Nephron progenitor cell (in vitro differentiated cells): ENCODE measurements around the gene NINJ1.

Experiments
- DNase-seq: peaks from one replicate; pipeline ENCODE4 v3.0.0; 2021
- H3K27ac Mint-ChIP-seq: 2 replicates; pipeline ENCODE4 v1.8.0; 2021; ENCODE audit warnings: mild to moderate bottlenecking, moderate library complexity, mixed read lengths
- H3K27me3 Mint-ChIP-seq: 2 replicates; pipeline ENCODE4 v1.8.0; 2021; ENCODE audit warnings: mild to moderate bottlenecking, low read depth, mixed read lengths; ENCODE audit not compliant: poor library complexity
- H3K36me3 Mint-ChIP-seq: 2 replicates; pipeline ENCODE4 v1.8.0; 2021; ENCODE audit warnings: low read depth, mixed read lengths
- H3K4me1 Mint-ChIP-seq: 2 replicates; pipeline ENCODE4 v1.8.0; 2021; ENCODE audit warnings: mixed read lengths
- H3K4me3 Mint-ChIP-seq: 2 replicates; pipeline ENCODE4 v1.8.0; 2021; ENCODE audit warnings: mild to moderate bottlenecking, moderate library complexity, mixed read lengths
- H3K9me3 Mint-ChIP-seq: 2 replicates; pipeline ENCODE4 v1.8.0; 2021; ENCODE audit warnings: mild to moderate bottlenecking, moderate library complexity, mixed read lengths
- TF ChIP-seq, protein P1 (sequence below): fragments of 200-600 bp; sonication (generic); IDR thresholded peaks from 2 replicates; pipeline ENCODE4 v1.5.0; 2021; ENCODE audit warnings: antibody characterized with exemption

NINJ1 gene

DNA sequence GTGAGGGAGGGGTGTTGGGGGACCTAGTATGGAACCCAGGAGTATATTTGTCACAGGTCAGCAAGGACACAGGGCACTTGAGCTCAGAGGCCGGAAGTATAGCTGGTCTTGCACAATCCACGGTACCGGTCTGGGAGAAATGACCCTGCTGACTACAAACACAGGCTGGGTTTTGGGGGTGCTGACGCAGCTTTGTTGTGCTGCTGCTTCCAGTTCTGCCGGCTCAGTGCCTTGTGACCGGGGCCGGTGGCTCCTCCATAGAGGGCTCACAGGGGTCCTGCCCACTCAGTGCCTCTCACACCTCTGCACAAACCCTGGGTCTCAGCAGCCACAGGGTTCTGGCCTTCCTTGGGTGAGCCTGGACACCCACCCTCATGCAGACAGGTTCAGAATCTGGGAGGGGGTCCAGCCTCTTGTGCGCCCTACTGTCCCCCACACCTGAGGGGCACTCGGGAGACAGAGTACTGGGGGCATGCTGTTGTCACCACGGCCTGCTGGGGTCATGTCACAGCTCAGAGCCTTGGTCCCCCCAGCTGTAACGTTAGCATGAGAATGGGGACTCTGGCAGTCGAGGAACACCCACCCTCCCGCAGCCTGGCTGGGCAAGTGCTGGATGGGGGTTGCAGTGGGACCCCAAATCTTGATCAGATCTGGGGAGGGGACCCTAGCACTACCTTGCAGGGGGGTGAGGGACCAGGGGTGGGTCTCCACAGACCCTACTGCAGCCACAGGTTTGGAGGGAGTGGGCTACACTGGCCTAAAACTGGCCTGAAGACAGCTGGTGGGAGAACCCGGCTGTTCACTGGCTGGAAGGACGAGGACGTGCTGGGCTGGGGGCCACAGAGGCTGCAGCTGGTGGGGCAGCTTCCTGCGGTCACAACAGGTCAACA is 17.7 kb downstream of the NINJ1 start:
- no peak for DNase-seq
- Mint-ChIP-seq H3K27ac (no peak overlapping the region), H3K27me3 (no peaks in the 10 kb centered on the region), H3K9me3 (no peaks in the 10 kb centered on the region), H3K4me3 (no peak overlapping the region), H3K4me1 (peaks cover 16% of the 10 kb centered on the region), H3K36me3 (no peaks in the 10 kb centered on the region)
- TF ChIP-seq, protein P1, sequence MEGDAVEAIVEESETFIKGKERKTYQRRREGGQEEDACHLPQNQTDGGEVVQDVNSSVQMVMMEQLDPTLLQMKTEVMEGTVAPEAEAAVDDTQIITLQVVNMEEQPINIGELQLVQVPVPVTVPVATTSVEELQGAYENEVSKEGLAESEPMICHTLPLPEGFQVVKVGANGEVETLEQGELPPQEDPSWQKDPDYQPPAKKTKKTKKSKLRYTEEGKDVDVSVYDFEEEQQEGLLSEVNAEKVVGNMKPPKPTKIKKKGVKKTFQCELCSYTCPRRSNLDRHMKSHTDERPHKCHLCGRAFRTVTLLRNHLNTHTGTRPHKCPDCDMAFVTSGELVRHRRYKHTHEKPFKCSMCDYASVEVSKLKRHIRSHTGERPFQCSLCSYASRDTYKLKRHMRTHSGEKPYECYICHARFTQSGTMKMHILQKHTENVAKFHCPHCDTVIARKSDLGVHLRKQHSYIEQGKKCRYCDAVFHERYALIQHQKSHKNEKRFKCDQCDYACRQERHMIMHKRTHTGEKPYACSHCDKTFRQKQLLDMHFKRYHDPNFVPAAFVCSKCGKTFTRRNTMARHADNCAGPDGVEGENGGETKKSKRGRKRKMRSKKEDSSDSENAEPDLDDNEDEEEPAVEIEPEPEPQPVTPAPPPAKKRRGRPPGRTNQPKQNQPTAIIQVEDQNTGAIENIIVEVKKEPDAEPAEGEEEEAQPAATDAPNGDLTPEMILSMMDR, result no peak

DNA sequence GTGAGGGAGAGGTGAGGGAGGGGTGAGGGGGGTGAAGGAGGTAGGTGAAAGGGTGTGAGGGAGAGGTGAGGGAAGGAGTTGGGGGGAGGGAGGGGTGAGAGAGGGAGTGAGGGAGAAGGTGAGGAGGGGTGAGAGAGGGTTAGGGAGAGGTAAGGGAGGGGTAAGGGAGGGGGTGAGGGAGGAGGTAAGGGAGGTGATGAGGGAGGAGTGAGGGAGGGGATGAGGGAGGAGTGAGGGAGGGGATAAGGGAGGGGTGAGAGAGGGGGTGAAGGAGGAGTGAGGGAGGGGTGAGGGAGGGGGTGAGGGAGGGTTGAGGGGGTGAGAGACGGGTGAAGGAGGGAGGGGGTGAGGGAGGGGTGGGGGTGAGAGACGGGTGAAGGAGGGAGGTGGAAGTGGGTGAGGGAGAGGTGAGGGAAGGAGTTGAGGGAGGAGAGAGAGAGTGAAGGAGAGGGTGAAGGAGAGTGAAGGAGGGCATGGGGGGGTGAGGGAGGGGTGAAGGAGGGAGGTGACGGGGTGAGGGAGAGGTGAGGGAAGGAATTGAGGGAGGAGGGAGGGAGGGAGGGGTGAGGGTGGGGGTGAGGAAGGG is 18.5 kb downstream of the NINJ1 start:
- no peak overlapping the region for H3K4me3 Mint-ChIP-seq
- H3K27ac Mint-ChIP-seq, result no peak overlapping the region
- peaks cover 23% of the 10 kb centered on the region for H3K4me1 Mint-ChIP-seq
- DNase-seq, result no peak
- peaks cover 4% of the 10 kb centered on the region for H3K36me3 Mint-ChIP-seq
- H3K27me3 Mint-ChIP-seq, result no peaks in the 10 kb centered on the region
- TF ChIP-seq, protein P1, result no peak
- no peaks in the 10 kb centered on the region for H3K9me3 Mint-ChIP-seq

DNA sequence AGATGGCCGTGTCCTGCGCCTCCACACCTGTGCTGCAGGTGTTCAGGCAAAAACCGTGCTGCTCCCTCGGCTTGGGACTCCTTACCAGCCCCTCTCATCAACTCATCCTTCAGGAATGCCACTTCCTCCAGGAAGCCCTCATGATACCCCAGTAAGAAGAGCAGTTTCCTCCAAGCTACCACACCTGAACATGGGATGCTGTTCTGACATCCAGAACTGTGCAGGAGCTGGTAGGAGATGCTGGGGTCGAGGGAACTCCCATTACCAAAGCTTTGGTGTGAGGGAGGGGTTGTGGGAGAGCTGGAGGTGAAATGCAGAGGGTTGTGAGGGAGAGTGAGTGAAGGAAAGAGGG is 19.1 kb downstream of the NINJ1 start:
- peaks cover 19% of the 10 kb centered on the region for H3K4me1 Mint-ChIP-seq
- H3K27ac Mint-ChIP-seq, result no peak overlapping the region
- no peaks in the 10 kb centered on the region for H3K9me3 Mint-ChIP-seq
- DNase-seq, result no peak
- no peaks in the 10 kb centered on the region for H3K27me3 Mint-ChIP-seq
- TF ChIP-seq, protein P1, result no peak
- H3K36me3 Mint-ChIP-seq, result peaks cover 4% of the 10 kb centered on the region
- H3K4me3 Mint-ChIP-seq, result no peak overlapping the region

DNA sequence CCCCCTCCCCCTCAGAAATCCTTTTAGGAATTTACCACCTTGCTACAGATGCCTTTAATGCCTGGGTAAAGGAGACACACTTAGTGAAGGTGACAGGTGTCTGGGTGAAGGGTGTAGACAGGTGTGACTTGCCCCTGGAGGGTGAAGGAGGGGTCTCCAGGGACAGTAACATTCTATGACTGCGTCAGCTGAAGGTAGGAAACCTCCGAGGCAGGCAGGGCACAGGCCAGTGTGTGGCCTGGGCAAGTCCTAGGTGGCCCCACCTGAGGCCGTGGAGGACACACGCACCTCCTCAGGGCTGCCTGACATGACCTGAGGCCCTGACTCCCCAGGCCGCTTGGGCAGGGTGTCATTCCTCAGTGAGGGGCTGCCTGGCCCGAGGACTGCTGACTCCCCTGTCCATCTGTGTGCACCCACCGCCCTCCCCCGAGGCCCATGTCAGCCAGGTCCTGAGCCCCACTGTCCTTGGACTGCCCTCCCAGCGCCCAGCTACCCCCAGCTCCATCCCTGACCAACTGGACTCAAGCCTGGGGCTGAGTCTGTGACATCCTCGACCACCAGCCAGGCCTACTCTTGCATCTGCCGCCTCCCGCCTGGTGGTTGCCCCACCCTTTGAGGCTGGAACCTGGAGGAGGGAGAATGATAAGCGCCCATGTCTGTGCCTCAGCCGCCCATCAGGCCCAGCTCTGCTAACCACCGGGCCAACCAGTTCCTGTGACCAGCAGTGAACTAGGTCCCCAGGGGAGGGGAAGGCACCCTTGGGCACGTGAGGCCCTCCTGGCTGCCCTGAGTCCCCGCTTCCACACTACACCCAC is 19.7 kb downstream of the NINJ1 start:
- Mint-ChIP-seq H3K4me1 (peaks cover 14% of the 10 kb centered on the region), H3K36me3 (peaks cover 4% of the 10 kb centered on the region), H3K4me3 (no peak overlapping the region), H3K9me3 (no peaks in the 10 kb centered on the region), H3K27me3 (no peaks in the 10 kb centered on the region), H3K27ac (no peak overlapping the region)
- no peak for DNase-seq
- TF ChIP-seq, protein P1, result no peak

DNA sequence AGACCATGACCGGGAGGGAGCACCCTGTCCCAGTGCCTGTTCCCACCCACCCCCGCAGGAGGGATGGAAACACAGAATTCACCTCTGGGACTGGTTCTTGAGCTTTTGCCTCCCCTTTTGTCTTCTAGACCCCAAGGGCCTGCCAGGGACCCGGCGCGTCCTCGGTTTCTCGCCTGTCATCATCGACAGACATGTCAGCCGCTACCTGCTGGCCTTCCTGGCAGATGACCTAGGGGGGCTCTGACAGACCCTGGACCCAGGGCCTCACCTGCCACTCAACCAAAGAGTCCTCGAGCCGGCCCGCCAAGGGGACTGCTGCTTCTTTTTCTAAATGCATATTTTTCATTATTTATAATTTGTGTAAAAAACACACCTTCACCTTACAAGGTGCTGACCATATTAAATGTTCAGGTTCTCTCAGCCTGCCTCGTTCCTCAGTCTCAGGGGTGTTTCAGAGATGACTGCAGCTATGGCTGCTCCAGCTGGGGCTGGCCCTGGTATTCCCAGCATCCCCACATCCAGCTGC is 21.1 kb downstream of the NINJ1 start:
- no peak for DNase-seq
- Mint-ChIP-seq H3K27ac (no peak overlapping the region), H3K4me1 (peaks cover 14% of the 10 kb centered on the region), H3K9me3 (no peaks in the 10 kb centered on the region), H3K36me3 (peaks cover 4% of the 10 kb centered on the region), H3K4me3 (no peak overlapping the region), H3K27me3 (no peaks in the 10 kb centered on the region)
- TF ChIP-seq, protein P1, result no peak
